Neutrophil (primary cell): Measurements from ENCODE around the gene UBE2J2.
"Not testable (repeated sequence)": the region's sequence is repeated elsewhere in the genome, so short reads cannot be mapped to it uniquely, and the experiment has no call there.

Experiments
- H3K27ac ChIP-seq: fragments of 200-600 bp; sonication (generic); 2 replicates; pipeline ENCODE4 v1.5.1; 2016; ENCODE audit warnings: mild to moderate bottlenecking, moderate library complexity
- H3K27me3 ChIP-seq: fragments of 200-600 bp; sonication (generic); 2 replicates; pipeline ENCODE4 v1.6.0; 2016; ENCODE audit warnings: mild to moderate bottlenecking
- H3K36me3 ChIP-seq: fragments of 200-600 bp; sonication (generic); 2 replicates; pipeline ENCODE4 v1.5.1; 2017
- H3K4me1 ChIP-seq, 2 experiments: fragments of 200-600 bp in 1 of 2; sonication (generic) in 1 of 2; 1 replicate in 1 of 2; 2 replicates in 1 of 2; pipeline versions ENCODE4 v1.5.1 to v1.6.1; 2013 to 2016; ENCODE audit warnings: low read depth in 1 of 2, low read length in 1 of 2, mild to moderate bottlenecking in 1 of 2, moderate library complexity in 1 of 2; ENCODE audit not compliant: control insufficient read depth in 1 of 2, insufficient read depth in 1 of 2
- H3K4me3 ChIP-seq, 2 experiments: fragments of 200-600 bp in 1 of 2; sonication (generic) in 1 of 2; 1 replicate in 1 of 2; 2 replicates in 1 of 2; pipeline ENCODE4 v1.5.1; 2013 to 2016; ENCODE audit warnings: low read depth in 1 of 2, low read length in 1 of 2, mild to moderate bottlenecking in 1 of 2, moderate library complexity in 1 of 2
- H3K9me3 ChIP-seq: fragments of 200-600 bp; sonication (generic); 2 replicates; pipeline ENCODE4 v1.5.1; 2016
- TF ChIP-seq, protein P1 (sequence below): fragments of 200-600 bp; sonication (generic); IDR thresholded peaks from 2 replicates; pipeline ENCODE4 v1.5.1; 2016; ENCODE audit warnings: antibody characterized with exemption

Gene UBE2J2

GRCh38 chr1:1250786-1251284, 22.8 kb downstream of the UBE2J2 start:
- Histone ChIP-seq H3K4me3 (no peak overlapping the region), H3K27ac (no peak overlapping the region), H3K9me3 (no peaks in the 10 kb centered on the region), H3K36me3 (peaks cover 51% of the 10 kb centered on the region), H3K4me1 (no peaks in the 10 kb centered on the region), H3K27me3 (peaks cover 28% of the 10 kb centered on the region)
- TF ChIP-seq, protein P1, sequence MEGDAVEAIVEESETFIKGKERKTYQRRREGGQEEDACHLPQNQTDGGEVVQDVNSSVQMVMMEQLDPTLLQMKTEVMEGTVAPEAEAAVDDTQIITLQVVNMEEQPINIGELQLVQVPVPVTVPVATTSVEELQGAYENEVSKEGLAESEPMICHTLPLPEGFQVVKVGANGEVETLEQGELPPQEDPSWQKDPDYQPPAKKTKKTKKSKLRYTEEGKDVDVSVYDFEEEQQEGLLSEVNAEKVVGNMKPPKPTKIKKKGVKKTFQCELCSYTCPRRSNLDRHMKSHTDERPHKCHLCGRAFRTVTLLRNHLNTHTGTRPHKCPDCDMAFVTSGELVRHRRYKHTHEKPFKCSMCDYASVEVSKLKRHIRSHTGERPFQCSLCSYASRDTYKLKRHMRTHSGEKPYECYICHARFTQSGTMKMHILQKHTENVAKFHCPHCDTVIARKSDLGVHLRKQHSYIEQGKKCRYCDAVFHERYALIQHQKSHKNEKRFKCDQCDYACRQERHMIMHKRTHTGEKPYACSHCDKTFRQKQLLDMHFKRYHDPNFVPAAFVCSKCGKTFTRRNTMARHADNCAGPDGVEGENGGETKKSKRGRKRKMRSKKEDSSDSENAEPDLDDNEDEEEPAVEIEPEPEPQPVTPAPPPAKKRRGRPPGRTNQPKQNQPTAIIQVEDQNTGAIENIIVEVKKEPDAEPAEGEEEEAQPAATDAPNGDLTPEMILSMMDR = no peak

GRCh38 chr1:1248009-1248913, 25.4 kb downstream of the UBE2J2 start:
- not testable (repeated sequence) for H3K27ac ChIP-seq, H3K4me3 ChIP-seq, H3K9me3 ChIP-seq, H3K4me1 ChIP-seq
- H3K36me3 ChIP-seq = peaks cover 26% of the 10 kb centered on the region
- peaks cover 36% of the 10 kb centered on the region for H3K27me3 ChIP-seq

DNA sequence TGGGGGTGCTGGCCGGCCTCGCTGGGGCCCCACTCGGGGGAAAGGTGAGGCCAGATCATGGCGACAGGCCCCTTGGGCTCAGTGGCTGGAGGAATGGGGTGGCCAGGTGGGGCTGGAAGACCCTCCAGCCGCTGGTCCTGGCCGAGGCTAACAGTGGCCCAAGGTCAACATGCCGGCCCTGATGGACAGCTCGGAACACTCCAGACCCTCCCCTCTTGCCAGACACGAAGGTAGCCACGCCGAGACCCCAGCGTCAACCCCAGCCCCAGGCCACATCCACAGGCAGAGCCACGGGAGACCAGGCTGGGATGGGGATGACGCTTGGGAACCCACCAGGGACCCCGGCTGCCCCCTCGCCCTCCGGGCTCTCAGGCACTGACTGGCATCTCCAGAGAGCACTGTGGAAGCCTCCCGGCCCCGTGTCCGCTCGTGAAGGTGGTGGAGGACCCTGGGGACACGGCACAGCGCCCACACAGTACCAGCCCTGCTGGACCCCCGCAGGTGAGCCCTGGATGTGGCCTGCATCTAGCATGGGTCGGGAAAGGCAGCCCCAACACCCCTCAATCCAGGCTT, 26.2 kb downstream of the UBE2J2 start:
- Histone ChIP-seq H3K9me3 (no peaks in the 10 kb centered on the region), H3K4me3 (no peak overlapping the region), H3K36me3 (peaks cover 17% of the 10 kb centered on the region), H3K4me1 (no peaks in the 10 kb centered on the region), H3K27me3 (peaks cover 36% of the 10 kb centered on the region), H3K27ac (no peak overlapping the region)
- TF ChIP-seq, protein P1 = no peak

- Histone ChIP-seq H3K9me3 (no peaks in the 10 kb centered on the region), H3K27ac (no peak within 1 kb of the TSS), H3K27me3 (peaks cover 36% of the 10 kb centered on the region), H3K4me3 (no peak within 1 kb of the TSS), H3K36me3 (peaks cover 11% of the 10 kb centered on the region), H3K4me1 (no peaks in the 10 kb centered on the region)
- TF ChIP-seq, protein P1 = no peak
Measured at GRCh38 chr1:1246577-1247340, 26.9 kb downstream of the UBE2J2 start, which contains the start of gene C1QTNF12. TSS of gene C1QTNF12 (minus strand) at chr1:1246722. CDS start at chr1:1246690, 32 bp downstream.

DNA sequence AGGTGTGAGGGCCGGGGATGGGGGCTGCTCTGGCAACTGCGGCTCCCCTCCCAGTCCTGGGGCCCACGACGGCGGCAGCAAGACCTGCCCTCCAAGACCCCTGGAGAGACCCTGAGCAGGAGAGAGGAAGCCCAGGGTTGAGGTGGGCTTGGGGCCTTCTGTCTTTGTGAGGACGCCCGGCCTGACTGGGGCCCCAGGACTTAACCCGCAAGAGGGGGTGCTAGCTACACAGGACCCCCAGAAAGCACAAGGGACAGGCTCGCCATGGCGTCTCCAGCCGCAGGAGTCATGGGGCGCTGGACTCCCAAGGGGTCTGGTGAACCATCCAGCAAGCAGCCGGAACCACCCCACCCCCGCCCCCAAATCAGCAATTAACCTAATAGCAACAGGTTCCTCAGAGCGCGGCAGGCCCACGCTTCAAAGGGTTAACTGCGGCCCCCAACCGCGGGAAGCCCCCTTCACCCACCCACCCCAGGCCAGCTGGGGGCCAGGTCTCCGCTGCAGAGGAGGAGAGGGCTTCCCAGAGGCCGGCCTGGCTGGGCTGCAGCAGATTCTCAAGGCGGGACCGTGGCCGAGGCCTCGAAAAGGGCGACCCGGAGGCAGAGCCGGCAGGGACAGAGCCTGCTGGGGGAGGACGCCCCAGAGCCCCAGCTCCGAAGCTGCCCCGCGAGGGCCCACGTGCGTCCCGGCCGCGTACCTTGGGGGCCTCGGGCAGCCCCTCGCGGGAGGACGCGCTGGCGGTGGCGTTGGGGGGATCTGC, 27.7 kb downstream of the UBE2J2 start:
- Histone ChIP-seq H3K4me1 (no peaks in the 10 kb centered on the region), H3K27me3 (peaks cover 38% of the 10 kb centered on the region), H3K36me3 (peaks cover 5% of the 10 kb centered on the region), H3K4me3 (no peak overlapping the region), H3K9me3 (no peaks in the 10 kb centered on the region), H3K27ac (no peak overlapping the region)
- TF ChIP-seq, protein P1 = no peak
